Neural crest cell (in vitro differentiated cells): Measurements from ENCODE around the gene SDK1. TPM values are rescaled to one million over a fixed set of nuclear protein-coding genes. Genes with fewer than 3 reads are reported as not detected.
"Not testable (repeated sequence)": the region's sequence is repeated elsewhere in the genome, so short reads cannot be mapped to it uniquely, and the experiment has no call there.

Experiments
- DNase-seq: peaks from one replicate; pipeline ENCODE4 v3.0.0; 2021; ENCODE audit warnings: low read depth, mixed read lengths, low spot score
- H3K27ac Mint-ChIP-seq: one replicate; pipeline ENCODE4 v1.8.0; 2021; ENCODE audit warnings: mild to moderate bottlenecking, mixed read lengths; ENCODE audit not compliant: unreplicated experiment
- H3K27me3 Mint-ChIP-seq: 2 replicates; pipeline ENCODE4 v1.8.0; 2021; ENCODE audit warnings: low read depth, mild to moderate bottlenecking, mixed read lengths
- H3K36me3 Mint-ChIP-seq: 2 replicates; pipeline ENCODE4 v1.8.0; 2021; ENCODE audit warnings: low read depth, mild to moderate bottlenecking, mixed read lengths
- H3K4me1 Mint-ChIP-seq: 2 replicates; pipeline ENCODE4 v1.8.0; 2021; ENCODE audit warnings: mixed read lengths
- H3K4me3 Mint-ChIP-seq: one replicate; pipeline ENCODE4 v1.8.0; 2021; ENCODE audit warnings: mild to moderate bottlenecking, mixed read lengths
- H3K9me3 Mint-ChIP-seq: 2 replicates; pipeline ENCODE4 v1.8.0; 2021; ENCODE audit warnings: mixed read lengths
- total RNA-seq: library from RNA; stranded (reverse); gene quantifications from 2 replicates; pipeline ENCODE4 v1.2.1, GENCODE V29; 2021
- TF ChIP-seq, protein P1 (sequence below): fragments of 200-600 bp; sonication (generic); conservative IDR thresholded peaks from 2 replicates; pipeline ENCODE4 v1.5.0; 2021; ENCODE audit warnings: antibody characterized with exemption, mild to moderate bottlenecking

The SDK1 gene
- total RNA-seq, 1 donor from 2014 or later: 11.6 TPM

DNA sequence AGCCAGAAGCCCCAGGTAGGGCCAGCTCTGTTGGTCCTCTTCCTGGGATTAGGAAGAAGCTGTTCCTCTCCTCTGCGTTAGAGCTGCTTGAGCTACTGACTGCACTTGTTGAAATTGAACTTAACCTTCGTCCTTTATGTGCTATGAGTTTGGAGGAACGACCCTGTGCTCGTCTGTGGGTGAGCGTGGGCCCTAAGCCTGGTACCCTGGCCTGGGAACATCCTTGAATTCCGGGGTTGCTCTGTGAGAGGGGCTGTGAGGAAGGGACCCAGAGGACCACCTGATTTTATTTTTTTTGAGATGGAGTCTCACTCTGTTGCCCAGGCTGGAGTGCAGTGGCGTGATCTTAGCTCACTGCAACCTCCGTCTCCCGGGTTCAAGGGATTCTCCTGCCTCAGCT, 933.8 kb downstream of the SDK1 start:
- peaks cover 24% of the 10 kb centered on the region for H3K4me1 Mint-ChIP-seq
- no peak overlapping the region for H3K4me3 Mint-ChIP-seq
- H3K27me3 Mint-ChIP-seq: no peaks in the 10 kb centered on the region
- H3K9me3 Mint-ChIP-seq: no peaks in the 10 kb centered on the region
- H3K36me3 Mint-ChIP-seq: no peaks in the 10 kb centered on the region
- no peak overlapping the region for H3K27ac Mint-ChIP-seq
- DNase-seq: no peak
- TF ChIP-seq, protein P1, sequence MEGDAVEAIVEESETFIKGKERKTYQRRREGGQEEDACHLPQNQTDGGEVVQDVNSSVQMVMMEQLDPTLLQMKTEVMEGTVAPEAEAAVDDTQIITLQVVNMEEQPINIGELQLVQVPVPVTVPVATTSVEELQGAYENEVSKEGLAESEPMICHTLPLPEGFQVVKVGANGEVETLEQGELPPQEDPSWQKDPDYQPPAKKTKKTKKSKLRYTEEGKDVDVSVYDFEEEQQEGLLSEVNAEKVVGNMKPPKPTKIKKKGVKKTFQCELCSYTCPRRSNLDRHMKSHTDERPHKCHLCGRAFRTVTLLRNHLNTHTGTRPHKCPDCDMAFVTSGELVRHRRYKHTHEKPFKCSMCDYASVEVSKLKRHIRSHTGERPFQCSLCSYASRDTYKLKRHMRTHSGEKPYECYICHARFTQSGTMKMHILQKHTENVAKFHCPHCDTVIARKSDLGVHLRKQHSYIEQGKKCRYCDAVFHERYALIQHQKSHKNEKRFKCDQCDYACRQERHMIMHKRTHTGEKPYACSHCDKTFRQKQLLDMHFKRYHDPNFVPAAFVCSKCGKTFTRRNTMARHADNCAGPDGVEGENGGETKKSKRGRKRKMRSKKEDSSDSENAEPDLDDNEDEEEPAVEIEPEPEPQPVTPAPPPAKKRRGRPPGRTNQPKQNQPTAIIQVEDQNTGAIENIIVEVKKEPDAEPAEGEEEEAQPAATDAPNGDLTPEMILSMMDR: no peak

DNA sequence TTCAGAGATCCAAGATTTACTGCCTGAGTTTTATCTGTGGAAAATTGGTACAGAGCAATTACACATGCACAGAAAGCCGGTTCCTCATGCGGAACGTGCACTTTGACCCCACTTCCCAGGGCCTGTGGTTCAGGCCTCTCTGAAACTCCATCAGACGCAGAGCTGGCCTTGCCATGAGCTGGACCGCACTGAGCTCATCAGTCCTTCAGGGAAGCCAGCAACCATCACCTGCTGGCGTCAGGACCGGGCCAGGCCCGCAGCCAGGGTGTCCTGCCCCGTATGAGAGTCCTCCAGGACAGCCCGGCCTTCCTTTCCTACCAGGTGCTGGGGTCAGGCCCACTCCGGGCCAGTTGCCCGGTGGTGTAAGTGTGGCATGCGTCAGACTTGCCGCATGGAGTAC, 934.5 kb downstream of the SDK1 start:
- DNase-seq: no peak
- Mint-ChIP-seq H3K4me1 (peaks cover 31% of the 10 kb centered on the region), H3K27ac (peak overlapping the region; percentile 52), H3K4me3 (no peak overlapping the region), H3K9me3 (no peaks in the 10 kb centered on the region), H3K36me3 (peaks cover 1% of the 10 kb centered on the region), H3K27me3 (no peaks in the 10 kb centered on the region)
- TF ChIP-seq, protein P1: no peak

DNA sequence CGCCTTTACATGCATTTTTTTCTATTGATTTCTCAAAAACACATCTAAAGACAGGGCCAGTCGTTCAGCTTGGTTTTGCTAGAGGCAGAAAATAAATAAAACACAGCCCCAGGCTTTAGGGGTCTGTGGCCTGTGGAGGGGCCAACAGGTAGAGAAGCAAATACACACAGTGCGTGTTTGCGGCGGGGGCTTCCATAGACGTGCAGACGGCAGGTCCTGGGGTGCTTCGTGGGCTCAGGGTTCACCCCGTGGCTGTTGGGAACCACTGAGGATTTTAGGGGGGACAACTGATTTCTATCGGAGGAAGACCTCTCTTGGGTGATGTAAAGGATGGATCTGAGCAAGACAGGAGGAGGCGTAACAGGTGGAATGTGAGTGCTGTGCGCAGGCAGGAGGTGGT, 935.3 kb downstream of the SDK1 start:
- Mint-ChIP-seq H3K27ac (peak overlapping the region; percentile 81), H3K36me3 (peaks cover 3% of the 10 kb centered on the region), H3K4me1 (peaks cover 35% of the 10 kb centered on the region), H3K9me3 (no peaks in the 10 kb centered on the region), H3K27me3 (no peaks in the 10 kb centered on the region), H3K4me3 (no peak overlapping the region)
- TF ChIP-seq, protein P1: no peak
- DNase-seq: no peak

DNA sequence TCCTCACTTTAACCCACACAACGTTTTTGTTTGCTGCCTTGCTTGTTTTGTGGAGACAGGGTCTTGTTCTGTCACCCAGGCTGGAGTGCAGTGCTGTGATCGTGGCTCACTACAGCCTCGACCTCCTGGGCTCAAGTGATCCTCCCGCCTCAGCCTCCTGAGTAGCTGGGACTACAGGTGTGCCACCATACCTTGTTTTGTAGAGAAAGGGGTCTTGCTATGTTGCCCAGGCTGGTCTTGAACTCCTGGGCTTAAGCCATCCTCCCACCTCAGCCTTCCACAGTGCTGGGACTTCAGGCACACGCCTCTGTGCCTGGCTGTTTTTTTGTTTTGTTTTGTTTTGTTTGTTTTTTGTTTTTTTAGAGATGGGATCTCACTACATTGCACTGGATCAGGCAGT, 935.8 kb downstream of the SDK1 start:
- H3K9me3 Mint-ChIP-seq, DNase-seq, H3K27me3 Mint-ChIP-seq, H3K4me3 Mint-ChIP-seq, H3K36me3 Mint-ChIP-seq: not testable (repeated sequence)
- Mint-ChIP-seq H3K4me1 (peaks cover 35% of the 10 kb centered on the region), H3K27ac (peak overlapping the region; percentile 81)

DNA sequence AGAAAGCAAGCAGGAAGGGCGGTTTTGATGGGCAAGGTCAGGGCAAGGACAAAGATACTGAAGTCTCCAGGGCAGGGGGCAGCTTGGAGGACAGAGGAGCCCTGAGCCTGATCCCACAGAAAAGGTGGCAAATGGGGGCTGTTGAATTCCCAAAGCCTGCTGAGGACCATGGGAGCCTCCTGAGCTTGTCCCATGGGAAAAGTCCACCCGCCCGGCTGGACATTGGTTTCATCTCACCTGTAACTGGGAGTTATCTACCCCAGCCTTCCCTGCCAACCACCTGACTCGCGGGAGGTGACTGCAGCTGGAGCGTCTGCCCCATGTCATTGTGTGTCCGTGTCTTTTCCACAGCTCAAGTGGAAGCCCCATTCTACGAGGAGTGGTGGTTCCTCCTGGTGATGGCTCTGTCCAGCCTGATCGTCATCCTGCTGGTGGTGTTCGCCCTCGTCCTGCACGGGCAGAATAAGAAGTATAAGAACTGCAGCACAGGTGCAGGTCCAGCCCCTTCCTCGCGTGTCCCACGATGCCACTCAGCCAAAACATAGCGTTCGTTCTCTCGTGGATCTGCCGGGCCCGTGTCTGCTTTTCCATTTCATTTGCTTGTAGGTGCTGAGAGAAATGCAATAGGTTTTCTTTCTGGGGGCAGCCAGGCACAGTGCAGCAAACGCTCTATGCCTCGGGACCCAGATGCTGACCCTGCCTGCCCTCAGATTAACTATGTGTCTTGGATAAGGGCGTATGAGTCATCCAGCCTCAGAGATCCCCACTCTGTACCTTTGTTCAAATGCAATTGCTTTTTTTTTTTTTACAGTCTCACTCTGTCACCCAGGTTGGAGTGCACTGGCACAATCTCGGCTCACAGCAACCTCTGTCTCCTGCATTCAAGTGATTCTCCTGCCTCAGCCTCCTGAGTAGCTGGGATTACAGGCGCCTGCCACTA, 936.5 kb downstream of the SDK1 start:
- Mint-ChIP-seq H3K4me3 (no peak overlapping the region), H3K4me1 (peaks cover 35% of the 10 kb centered on the region), H3K9me3 (no peaks in the 10 kb centered on the region), H3K27ac (no peak overlapping the region), H3K36me3 (peaks cover 3% of the 10 kb centered on the region), H3K27me3 (no peaks in the 10 kb centered on the region)
- TF ChIP-seq, protein P1: no peak
- DNase-seq: no peak

DNA sequence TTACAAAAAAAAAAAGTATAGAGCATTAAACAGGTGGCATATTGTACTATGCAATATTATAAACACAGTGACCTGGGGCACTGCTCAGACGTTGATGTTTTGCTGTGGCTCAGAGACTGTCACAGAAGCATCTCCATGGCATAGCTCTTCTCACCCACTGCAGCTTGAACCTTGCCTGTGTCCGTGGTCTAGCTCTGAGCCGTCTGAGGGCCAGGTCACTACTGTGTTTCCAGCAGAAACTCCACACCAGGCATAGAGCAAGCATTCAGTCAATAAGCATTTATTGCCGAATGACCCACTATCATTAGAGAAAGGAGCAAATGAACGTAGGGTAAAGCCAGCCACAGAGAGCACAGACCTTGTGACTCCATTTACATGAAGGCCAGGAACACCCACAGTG, 937.8 kb downstream of the SDK1 start:
- Mint-ChIP-seq H3K9me3 (no peaks in the 10 kb centered on the region), H3K36me3 (peaks cover 9% of the 10 kb centered on the region), H3K27me3 (no peaks in the 10 kb centered on the region), H3K4me3 (no peak overlapping the region), H3K4me1 (peaks cover 35% of the 10 kb centered on the region), H3K27ac (no peak overlapping the region)
- TF ChIP-seq, protein P1: no peak
- no peak for DNase-seq
